WI38 (cell line): ENCODE measurements around the gene COPRS.

ENCODE experiments used
- H3K4me3 ChIP-seq: 2 replicates; pipeline ENCODE4 v1.5.1; 2011; ENCODE audit warnings: low read depth, mild to moderate bottlenecking, control low read depth, low read length
- TF ChIP-seq, protein P1 (sequence below): IDR thresholded peaks from 2 replicates; pipeline ENCODE4 v1.5.1; 2012; ENCODE audit warnings: low read depth, mild to moderate bottlenecking, control low read depth, low read length

COPRS gene

DNA sequence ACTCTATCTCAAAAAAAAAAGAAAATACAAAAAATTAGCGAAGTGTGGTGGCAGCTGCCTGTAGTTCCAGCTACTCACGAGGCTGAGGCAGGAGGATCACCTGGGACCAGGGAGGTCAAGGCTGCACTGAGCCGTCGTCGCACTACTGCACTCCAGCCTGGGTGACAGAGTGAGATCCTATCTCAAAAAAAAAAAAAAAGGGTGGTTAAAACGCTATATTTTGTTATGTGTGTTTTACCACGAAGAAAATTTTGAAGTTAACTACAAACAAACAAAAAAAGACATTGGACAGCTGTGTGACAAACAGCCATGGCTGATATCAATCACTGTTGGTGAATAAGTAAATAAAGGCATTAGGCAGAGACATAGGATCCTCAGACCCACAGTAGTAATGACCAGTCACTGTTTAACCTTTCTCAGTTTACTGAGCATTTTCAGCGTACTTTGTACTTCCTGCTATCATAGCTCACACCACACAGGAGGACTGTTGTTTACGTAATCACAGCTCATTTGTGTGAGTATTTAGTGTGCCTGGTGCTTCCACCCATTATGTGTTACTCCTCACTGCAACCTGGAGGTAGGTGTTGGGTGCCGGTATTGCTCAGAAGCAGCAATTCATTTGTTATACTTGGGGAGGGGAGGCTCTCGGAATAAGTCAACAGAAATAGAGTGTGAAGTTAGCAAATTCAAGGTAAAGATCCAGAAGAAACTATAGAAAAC lies 55.4 kb downstream of the COPRS start:
- TF ChIP-seq, protein P1, sequence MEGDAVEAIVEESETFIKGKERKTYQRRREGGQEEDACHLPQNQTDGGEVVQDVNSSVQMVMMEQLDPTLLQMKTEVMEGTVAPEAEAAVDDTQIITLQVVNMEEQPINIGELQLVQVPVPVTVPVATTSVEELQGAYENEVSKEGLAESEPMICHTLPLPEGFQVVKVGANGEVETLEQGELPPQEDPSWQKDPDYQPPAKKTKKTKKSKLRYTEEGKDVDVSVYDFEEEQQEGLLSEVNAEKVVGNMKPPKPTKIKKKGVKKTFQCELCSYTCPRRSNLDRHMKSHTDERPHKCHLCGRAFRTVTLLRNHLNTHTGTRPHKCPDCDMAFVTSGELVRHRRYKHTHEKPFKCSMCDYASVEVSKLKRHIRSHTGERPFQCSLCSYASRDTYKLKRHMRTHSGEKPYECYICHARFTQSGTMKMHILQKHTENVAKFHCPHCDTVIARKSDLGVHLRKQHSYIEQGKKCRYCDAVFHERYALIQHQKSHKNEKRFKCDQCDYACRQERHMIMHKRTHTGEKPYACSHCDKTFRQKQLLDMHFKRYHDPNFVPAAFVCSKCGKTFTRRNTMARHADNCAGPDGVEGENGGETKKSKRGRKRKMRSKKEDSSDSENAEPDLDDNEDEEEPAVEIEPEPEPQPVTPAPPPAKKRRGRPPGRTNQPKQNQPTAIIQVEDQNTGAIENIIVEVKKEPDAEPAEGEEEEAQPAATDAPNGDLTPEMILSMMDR, result no peak
- H3K4me3 ChIP-seq, result no peak overlapping the region

DNA sequence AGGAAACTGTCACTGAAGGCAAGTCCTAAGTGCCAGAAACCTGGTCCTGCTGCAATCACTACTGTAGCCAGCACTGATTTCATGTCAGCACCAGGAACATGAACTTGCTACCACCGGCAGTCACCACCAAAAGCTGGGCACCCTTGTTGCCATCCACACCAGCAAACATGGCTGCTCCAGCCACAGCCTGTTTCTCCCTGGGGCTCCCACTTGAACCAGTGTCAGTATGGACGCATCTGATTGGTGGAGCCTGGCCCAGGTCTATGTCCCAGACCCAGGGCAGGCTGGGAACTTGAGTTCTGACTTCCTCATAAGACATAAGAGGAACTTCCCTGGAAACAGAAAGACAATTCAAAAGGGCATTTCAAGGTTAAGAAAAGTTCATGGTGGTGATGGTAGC lies 56.5 kb downstream of the COPRS start:
- H3K4me3 ChIP-seq, result no peak overlapping the region
- TF ChIP-seq, protein P1, result no peak
